SK-N-SH (cell line): ENCODE results near the gene ZNF530. TPM values are rescaled to one million over a fixed set of nuclear protein-coding genes. Genes with fewer than 3 reads are reported as not detected.

Experiments
- CTCF ChIA-PET: fragments of 300-600, 350-600 bp; formaldehyde crosslinking; extraction: SDS; loops from one replicate; lab custom pipeline; 2021; lab: Yijun Ruan, JAX
- POLR2A ChIA-PET: fragments of 350-600 bp; sonication (Branson Sonifier 250); formaldehyde crosslinking; extraction: SDS; loops from one replicate; lab custom pipeline; 2020; ENCODE audit warnings: antibody characterized with exemption, inconsistent platforms; lab: Yijun Ruan, JAX
- DNase-seq: peaks from one replicate; pipeline ENCODE4 v3.0.0; 2012
- H2AFZ ChIP-seq: fragments of 200-600 bp; sonication (generic); 2 replicates; pipeline ENCODE4 v1.8.1; 2016; ENCODE audit warnings: antibody characterized with exemption, mild to moderate bottlenecking, low read depth
- H3F3A ChIP-seq: fragments of 200-600 bp; sonication (generic); replicated peaks from 2 replicates; pipeline ENCODE3; 2016; ENCODE audit warnings: antibody characterized with exemption, mild to moderate bottlenecking; ENCODE audit not compliant: insufficient read depth
- H3K27ac ChIP-seq, 2 experiments: fragments of 200-500 bp in 1 of 2; fragments of 200-600 bp in 1 of 2; sonication (Bioruptor generic) in 1 of 2; sonication (generic), shearing (Covaris generic) in 1 of 2; 2 replicates each; pipeline versions ENCODE4 v1.5.1 to v1.6.1; 2014 to 2016; ENCODE audit warnings: low read depth in 2 of 2, inconsistent platforms in 1 of 2, low read length in 1 of 2, mild to moderate bottlenecking in 1 of 2, mixed read lengths in 1 of 2
- H3K27me3 ChIP-seq: fragments of 200-600 bp; sonication (generic), shearing (Covaris generic); 2 replicates; pipeline ENCODE4 v1.6.1; 2016; ENCODE audit warnings: mixed run types; ENCODE audit not compliant: insufficient read depth
- H3K36me3 ChIP-seq, 2 experiments: fragments of 200-500 bp in 1 of 2; fragments of 200-600 bp in 1 of 2; sonication (Bioruptor generic) in 1 of 2; sonication (generic) in 1 of 2; replicated peaks in 1 of 2; 2 replicates each; pipeline versions ENCODE3 to v1.5.1; 2014 to 2016; ENCODE audit warnings: low read length in 1 of 2, mild to moderate bottlenecking in 1 of 2; ENCODE audit not compliant: insufficient read depth in 2 of 2, control insufficient read depth in 1 of 2
- H3K4me1 ChIP-seq, 2 experiments: fragments of 200-500 bp in 1 of 2; fragments of 200-600 bp in 1 of 2; sonication (Bioruptor generic) in 1 of 2; sonication (generic), shearing (Covaris generic) in 1 of 2; 2 replicates each; pipeline versions ENCODE4 v1.5.1 to v1.6.1; 2014 to 2016; ENCODE audit warnings: low read depth in 1 of 2, low read length in 1 of 2, mixed run types in 1 of 2; ENCODE audit not compliant: insufficient read depth in 2 of 2, control insufficient read depth in 1 of 2
- H3K4me2 ChIP-seq: fragments of 200-600 bp; sonication (generic), shearing (Covaris generic); 2 replicates; pipeline ENCODE4 v1.6.1; 2017; ENCODE audit warnings: mixed run types
- H3K4me3 ChIP-seq, 2 experiments: fragments of 200-500 bp in 1 of 2; fragments of 200-600 bp in 1 of 2; sonication (Bioruptor generic) in 1 of 2; sonication (generic), shearing (Covaris generic) in 1 of 2; 2 replicates each; pipeline versions ENCODE4 v1.5.1 to v1.8.1; 2014 to 2016; ENCODE audit warnings: low read depth in 2 of 2, inconsistent platforms in 1 of 2, low read length in 1 of 2, mild to moderate bottlenecking in 1 of 2, mixed read lengths in 1 of 2, moderate library complexity in 1 of 2
- H3K79me2 ChIP-seq: fragments of 200-600 bp; sonication (generic); 2 replicates; pipeline ENCODE4 v1.8.1; 2017; ENCODE audit warnings: mild to moderate bottlenecking; ENCODE audit not compliant: insufficient read depth
- H3K9ac ChIP-seq: fragments of 200-600 bp; sonication (generic); 2 replicates; pipeline ENCODE4 v1.6.1; 2017; ENCODE audit warnings: mixed run types
- H3K9me2 ChIP-seq: fragments of 200-600 bp; sonication (generic); 2 replicates; pipeline ENCODE4 v1.6.1; 2017; ENCODE audit warnings: mixed run types
- H3K9me3 ChIP-seq: fragments of 200-600 bp; sonication (generic); 2 replicates; pipeline ENCODE4 v1.6.1; 2017; ENCODE audit warnings: mixed run types, mild to moderate bottlenecking, moderate library complexity
- H4K20me1 ChIP-seq: fragments of 200-600 bp; sonication (generic); 2 replicates; pipeline ENCODE4 v1.6.1; 2017; ENCODE audit warnings: mild to moderate bottlenecking, mixed run types; ENCODE audit not compliant: insufficient read depth
- ELF1 ChIP-seq: IDR thresholded peaks from 2 replicates; pipeline ENCODE4 v1.4.0; 2012
- EZH2phosphoT487 ChIP-seq: fragments of 200-600 bp; sonication (generic); IDR thresholded peaks from 2 replicates; pipeline ENCODE4 v1.6.1; 2017; ENCODE audit warnings: low read depth, mixed run types, mild to moderate bottlenecking, antibody characterized with exemption, moderate library complexity, borderline replicate concordance
- FOXJ3 ChIP-seq: sonication (generic); formaldehyde crosslinking; IDR thresholded peaks from 2 replicates; pipeline ENCODE4 v1.5.1; 2020; ENCODE audit warnings: mild to moderate bottlenecking, missing genetic modification reagents
- GATA2 ChIP-seq: sonication (generic); formaldehyde crosslinking; IDR thresholded peaks from 2 replicates; pipeline ENCODE4 v1.5.0; 2020; ENCODE audit warnings: mild to moderate bottlenecking, missing genetic modification reagents
- MEF2A ChIP-seq: IDR thresholded peaks from 2 replicates; pipeline ENCODE4 v1.4.0; 2012; ENCODE audit warnings: low read depth, borderline replicate concordance
- MXI1 ChIP-seq: IDR thresholded peaks from 2 replicates; pipeline ENCODE4 v1.6.1; 2012; ENCODE audit warnings: mild to moderate bottlenecking, low read depth, low read length, improper control_type of control experiment
- NFIC ChIP-seq: IDR thresholded peaks from 2 replicates; pipeline ENCODE4 v1.4.0; 2012; ENCODE audit warnings: borderline replicate concordance
- NRF1 ChIP-seq: IDR thresholded peaks from 2 replicates; pipeline ENCODE4 v1.6.1; 2012; ENCODE audit warnings: low read depth, mild to moderate bottlenecking, low read length
- PBX3 ChIP-seq: IDR thresholded peaks from 2 replicates; pipeline ENCODE4; 2012
- POLR2AphosphoS5 ChIP-seq: IDR thresholded peaks from 2 replicates; pipeline ENCODE4 v1.6.1; 2012; ENCODE audit warnings: low read depth, low read length
- RAD21 ChIP-seq: IDR thresholded peaks from 2 replicates; pipeline ENCODE4 v1.6.1; 2012; ENCODE audit warnings: mild to moderate bottlenecking, low read length
- REST ChIP-seq: IDR thresholded peaks from 2 replicates; pipeline ENCODE4 v1.6.1; 2012; ENCODE audit warnings: mild to moderate bottlenecking, low read depth, low read length, moderate library complexity
- SIN3A ChIP-seq: IDR thresholded peaks from 2 replicates; pipeline ENCODE4 v1.6.1; 2012; ENCODE audit warnings: low read depth, mild to moderate bottlenecking, low read length, moderate library complexity, borderline replicate concordance
- SMC3 ChIP-seq: IDR thresholded peaks from 2 replicates; pipeline ENCODE4 v1.6.1; 2012; ENCODE audit warnings: low read depth, low read length, improper control_type of control experiment
- TAF1 ChIP-seq: IDR thresholded peaks from 2 replicates; pipeline ENCODE4 v1.6.1; 2012; ENCODE audit warnings: low read depth, mild to moderate bottlenecking, low read length, moderate library complexity, borderline replicate concordance
- TEAD4 ChIP-seq: IDR thresholded peaks from 2 replicates; pipeline ENCODE4 v1.4.0; 2012; ENCODE audit warnings: mild to moderate bottlenecking, borderline replicate concordance; ENCODE audit not compliant: insufficient read depth
- WGBS: methylation state at CpG from one replicate; pipeline ENCODE4 v1.1.6; 2017; ENCODE audit warnings: low lambda C conversion rate; 5-methylcytosine and 5-hydroxymethylcytosine counted together
- polyA plus RNA-seq, 3 experiments: library from polyadenylated mRNA; depleted of rRNA; stranded (reverse); fragments of >200 nt; gene quantifications; 2 replicates each; pipeline ENCODE4 v1.2.3, GENCODE V29; 2012

The ZNF530 gene
- polyA plus RNA-seq, 1 of the 3 experiments (the other 2 are of a cell fraction), result 4.6 TPM

GRCh38 chr19:57560049-57560491 is 39.6 kb upstream of the ZNF530 start:
- peaks cover 33% of the 10 kb centered on the region for H3K79me2 ChIP-seq
- no peak for TF ChIP-seq SMC3
- TF ChIP-seq TEAD4, result no peak
- TF ChIP-seq PBX3, result no peak
- TF ChIP-seq MXI1, result no peak
- no peak for TF ChIP-seq REST
- no peak for TF ChIP-seq NFIC
- TF ChIP-seq TAF1, result no peak
- TF ChIP-seq GATA2 (CRISPR knock-in tag), result no peak
- TF ChIP-seq POLR2AphosphoS5, result no peak
- TF ChIP-seq SIN3A, result no peak
- no peak for TF ChIP-seq NRF1
- no peak for TF ChIP-seq ELF1
- TF ChIP-seq MEF2A, result no peak
- TF ChIP-seq RAD21, result no peak
- TF ChIP-seq EZH2phosphoT487, result no peak
- TF ChIP-seq FOXJ3 (CRISPR knock-in tag), result no peak
- TF ChIP-seq, all 33 proteins: peak for 0
- peak overlapping the region; percentile 88 for H3K4me2 ChIP-seq
- peak overlapping the region; percentile 68; the same call in 1 of the 2 replicates for H2AFZ ChIP-seq
- peak overlapping the region; percentile 97 for H3K4me3 ChIP-seq
- DNase-seq, result peak; percentile 30
- WGBS, result 51% methylated on average over 13 of the region's 23 CpGs
- H3K27me3 ChIP-seq, result no peaks in the 10 kb centered on the region
- peaks cover 7% of the 10 kb centered on the region; the same call in 1 of the 2 replicates for H3K9me3 ChIP-seq
- H3K36me3 ChIP-seq, result peaks cover 10 to 14% of the 10 kb centered on the region in 2 experiments
- ChIA-PET POLR2A (no interaction called here), CTCF (interaction anchor here (1.6 kb wide), 1 partner anchor 13 kb away, joined by 3 read pairs; no protein-coding TSS in a partner anchor)
- no peaks in the 10 kb centered on the region for H3K9me2 ChIP-seq
- no peak overlapping the region for H3K27ac ChIP-seq
- no peak overlapping the region for H3K9ac ChIP-seq
- no peaks in the 10 kb centered on the region for H3F3A ChIP-seq
- no peaks in the 10 kb centered on the region for H4K20me1 ChIP-seq
- peaks cover 0 to 8% of the 10 kb centered on the region in 2 experiments; a peak in 2 of 4 replicates for H3K4me1 ChIP-seq
